HEK293 (cell line): ENCODE data around the gene POLN.

Experiments used
- CTCF ChIP-seq: fragments of 450-650 bp; formaldehyde crosslinking; IDR thresholded peaks from 2 replicates; pipeline ENCODE4 v1.5.1; 2016; ENCODE audit warnings: missing biosample characterization, missing genetic modification characterization
- KLF1 ChIP-seq: fragments of 450-650 bp; formaldehyde crosslinking; IDR thresholded peaks from 2 replicates; pipeline ENCODE4 v1.5.1; 2016; ENCODE audit warnings: missing biosample characterization, missing genetic modification characterization
- KLF16 ChIP-seq: fragments of 450-650 bp; formaldehyde crosslinking; IDR thresholded peaks from 2 replicates; pipeline ENCODE4 v1.5.1; 2017; ENCODE audit warnings: missing biosample characterization, missing genetic modification characterization
- PATZ1 ChIP-seq: fragments of 450-650 bp; formaldehyde crosslinking; IDR thresholded peaks from 2 replicates; pipeline ENCODE4 v1.5.1; 2016; ENCODE audit warnings: missing biosample characterization, missing genetic modification characterization
- PBX3 ChIP-seq: sonication (generic); formaldehyde crosslinking; IDR thresholded peaks from 2 replicates; pipeline ENCODE4 v1.8.1; 2022; ENCODE audit warnings: mild to moderate bottlenecking, moderate library complexity, missing genetic modification reagents
- REST ChIP-seq: fragments of 450-650 bp; formaldehyde crosslinking; IDR thresholded peaks from 2 replicates; pipeline ENCODE4 v1.5.1; 2016; ENCODE audit warnings: missing biosample characterization, missing genetic modification characterization
- ZBTB8A ChIP-seq: fragments of 450-650 bp; formaldehyde crosslinking; IDR thresholded peaks from 2 replicates; pipeline ENCODE4 v1.5.1; 2016; ENCODE audit warnings: missing biosample characterization, missing genetic modification characterization
- ZNF2 ChIP-seq: fragments of 450-650 bp; formaldehyde crosslinking; IDR thresholded peaks from 2 replicates; pipeline ENCODE4 v1.5.1; 2016; ENCODE audit warnings: missing biosample characterization, missing genetic modification characterization
- ZNF239 ChIP-seq: fragments of 450-650 bp; formaldehyde crosslinking; IDR thresholded peaks from 2 replicates; pipeline ENCODE4 v1.5.1; 2016; ENCODE audit warnings: missing biosample characterization, missing genetic modification characterization
- ZNF274 ChIP-seq, 2 experiments: fragments of 200-500 bp in 1 of 2; fragments of 450-650 bp in 1 of 2; sonication (Bioruptor generic) in 1 of 2; formaldehyde crosslinking in 1 of 2; IDR thresholded peaks; 2 replicates each; pipeline versions ENCODE4 v1.5.1 to v1.6.1; 2014 to 2016; ENCODE audit warnings: borderline replicate concordance in 1 of 2, inconsistent platforms in 1 of 2, low read length in 1 of 2, missing biosample characterization in 1 of 2, missing genetic modification characterization in 1 of 2
- ZNF473 ChIP-seq: fragments of 450-650 bp; formaldehyde crosslinking; IDR thresholded peaks from 2 replicates; pipeline ENCODE4 v1.5.1; 2017; ENCODE audit warnings: missing biosample characterization, missing genetic modification characterization
- ZNF513 ChIP-seq: fragments of 450-650 bp; IDR thresholded peaks from 2 replicates; pipeline ENCODE4 v1.5.1; 2018; ENCODE audit warnings: missing biosample characterization, missing genetic modification characterization
- ZNF785 ChIP-seq: fragments of 450-650 bp; formaldehyde crosslinking; IDR thresholded peaks from 2 replicates; pipeline ENCODE4 v1.5.1; 2016; ENCODE audit warnings: missing biosample characterization, missing genetic modification characterization
- ZSCAN5A ChIP-seq: fragments of 450-650 bp; formaldehyde crosslinking; IDR thresholded peaks from 2 replicates; pipeline ENCODE4 v1.5.1; 2016; ENCODE audit warnings: missing biosample characterization, missing genetic modification characterization

- TF ChIP-seq REST (no peak), KLF1 (no peak), CTCF (no peak), PBX3 (CRISPR knock-in tag) (no peak), KLF16 (no peak), ZNF274 (IDR thresholded peaks at IDR 0.05; ENCODE audit: low read length) (no peak), ZNF274 (tag by site-specific recombination; IDR thresholded peaks at IDR 0.05; ENCODE audit: borderline replicate concordance) (no peak), ZNF473 (tag by site-specific recombination) (no peak), ZSCAN5A (tag by site-specific recombination) (no peak), ZNF2 (tag by site-specific recombination) (no peak), ZNF239 (tag by site-specific recombination) (no peak), ZNF513 (no peak), ZNF785 (tag by site-specific recombination) (no peak), PATZ1 (tag by site-specific recombination) (no peak), ZBTB8A (no peak)
Measured at GRCh38 chr4:2284934-2285612, 43.2 kb upstream of the POLN start.
